HepG2 (cell line): ENCODE results near the gene RNASE4. TPM values are rescaled to one million over a fixed set of nuclear protein-coding genes. Genes with fewer than 3 reads are reported as not detected.
A peak's percentile ranks its signal among the peaks of the same experiment; 100 is the strongest.

Experiments used
- ATF5 ChIP-seq: sonication (generic); formaldehyde crosslinking; IDR thresholded peaks from 2 replicates; pipeline ENCODE4 v1.4.0; 2020; ENCODE audit warnings: mild to moderate bottlenecking, low read depth, missing genetic modification reagents
- BCL6 ChIP-seq: IDR thresholded peaks from 2 replicates; pipeline ENCODE4 v1.6.1; 2016; ENCODE audit warnings: missing genetic modification reagents, missing compliant biosample characterization
- CENPT ChIP-seq: sonication (generic); formaldehyde crosslinking; IDR thresholded peaks from 2 replicates; pipeline ENCODE4 v1.8.0; 2022; ENCODE audit warnings: low read depth, mild to moderate bottlenecking, moderate library complexity, missing genetic modification reagents
- CREB1 ChIP-seq, 2 experiments: fragments of 450-650 bp in 1 of 2; IDR thresholded peaks; 2 replicates each; pipeline ENCODE4 v1.6.1; 2016 to 2017; ENCODE audit warnings: control low read depth in 1 of 2, mild to moderate bottlenecking in 1 of 2, missing compliant biosample characterization in 1 of 2, missing genetic modification characterization in 1 of 2
- DNMT3B ChIP-seq: conservative IDR thresholded peaks from 2 replicates; pipeline ENCODE4 v1.6.1; 2016; ENCODE audit warnings: missing biosample characterization, control low read depth
- EED ChIP-seq: sonication (generic); formaldehyde crosslinking; IDR thresholded peaks from 2 replicates; pipeline ENCODE4 v1.5.0; 2020; ENCODE audit warnings: mild to moderate bottlenecking, missing genetic modification reagents
- GMEB2 ChIP-seq: IDR thresholded peaks from 2 replicates; pipeline ENCODE4 v1.6.1; 2016; ENCODE audit warnings: missing biosample characterization, missing genetic modification reagents, low read depth
- HDAC2 ChIP-seq: sonication (generic); formaldehyde crosslinking; IDR thresholded peaks from 2 replicates; pipeline ENCODE4 v1.4.0; 2020; ENCODE audit warnings: missing genetic modification reagents
- HNRNPUL1 ChIP-seq: fragments of 200-400 bp; formaldehyde crosslinking; IDR thresholded peaks from 2 replicates; pipeline ENCODE4 v1.6.1; 2017; ENCODE audit warnings: low read depth, mild to moderate bottlenecking, low read length, moderate library complexity
- MAFF ChIP-seq: IDR thresholded peaks from 2 replicates; pipeline ENCODE4 v1.6.1; 2011; ENCODE audit warnings: low read depth, low read length, improper control_type of control experiment
- SNAPC5 ChIP-seq: sonication (generic); formaldehyde crosslinking; IDR thresholded peaks from 2 replicates; pipeline ENCODE4 v1.8.1; 2023; ENCODE audit warnings: mild to moderate bottlenecking, missing genetic modification reagents, borderline replicate concordance
- SSRP1 ChIP-seq: IDR thresholded peaks from 2 replicates; pipeline ENCODE4 v1.6.1; 2016; ENCODE audit warnings: control low read depth
- ZEB1 ChIP-seq: IDR thresholded peaks from 2 replicates; pipeline ENCODE4 v1.6.1; 2012; ENCODE audit warnings: mild to moderate bottlenecking, low read depth, inconsistent platforms; ENCODE audit not compliant: insufficient replicate concordance
- ZFAT ChIP-seq: sonication (generic); formaldehyde crosslinking; conservative IDR thresholded peaks from 2 replicates; pipeline ENCODE4 v1.8.1; 2023; ENCODE audit warnings: missing genetic modification reagents, inconsistent platforms
- ZIK1 ChIP-seq: sonication (generic); formaldehyde crosslinking; IDR thresholded peaks from 2 replicates; pipeline ENCODE4 v1.5.0; 2020; ENCODE audit warnings: mild to moderate bottlenecking, low read depth, missing genetic modification reagents, borderline replicate concordance
- ZNF124 ChIP-seq: sonication (generic); formaldehyde crosslinking; IDR thresholded peaks from 2 replicates; pipeline ENCODE4 v1.4.0; 2020; ENCODE audit warnings: missing genetic modification reagents
- ZNF20 ChIP-seq: sonication (generic); formaldehyde crosslinking; IDR thresholded peaks from 2 replicates; pipeline ENCODE4 v1.4.0; 2020; ENCODE audit warnings: mild to moderate bottlenecking, moderate library complexity, missing genetic modification reagents
- ZNF207 ChIP-seq: fragments of 450-650 bp; IDR thresholded peaks from 2 replicates; pipeline ENCODE4 v1.6.1; 2016; ENCODE audit warnings: antibody characterized with exemption, borderline replicate concordance
- ZNF24 ChIP-seq: fragments of 450-650 bp; IDR thresholded peaks from 2 replicates; pipeline ENCODE4 v1.6.1; 2017; ENCODE audit warnings: antibody characterized with exemption, mild to moderate bottlenecking
- ZNF292 ChIP-seq: sonication (generic); formaldehyde crosslinking; IDR thresholded peaks from 2 replicates; pipeline ENCODE4 v1.8.1; 2022; ENCODE audit warnings: mild to moderate bottlenecking, low read depth, missing genetic modification reagents, borderline replicate concordance
- ZNF33A ChIP-seq: sonication (generic); formaldehyde crosslinking; IDR thresholded peaks from 2 replicates; pipeline ENCODE4 v1.5.1; 2020; ENCODE audit warnings: missing genetic modification reagents, mild to moderate bottlenecking, moderate library complexity, borderline replicate concordance
- ZNF451 ChIP-seq: sonication (generic); formaldehyde crosslinking; IDR thresholded peaks from 2 replicates; pipeline ENCODE4 v1.5.0; 2020; ENCODE audit warnings: mild to moderate bottlenecking, missing genetic modification reagents
- ZNF468 ChIP-seq: sonication (generic); formaldehyde crosslinking; IDR thresholded peaks from 2 replicates; pipeline ENCODE4 v1.8.0; 2022; ENCODE audit warnings: mild to moderate bottlenecking, moderate library complexity, missing genetic modification reagents
- ZNF569 ChIP-seq: sonication (generic); formaldehyde crosslinking; IDR thresholded peaks from 2 replicates; pipeline ENCODE4 v1.5.0; 2020; ENCODE audit warnings: mild to moderate bottlenecking, missing genetic modification reagents, moderate library complexity, borderline replicate concordance
- ZNF619 ChIP-seq: sonication (generic); formaldehyde crosslinking; IDR thresholded peaks from 2 replicates; pipeline ENCODE4 v1.4.0; 2020; ENCODE audit warnings: mild to moderate bottlenecking, missing genetic modification reagents
- polyA plus RNA-seq, 8 experiments: library from polyadenylated mRNA; depleted of rRNA in 3 of 8; stranded (reverse) in 7 of 8; unstranded in 1 of 8; fragments of >200 nt; fragmentation: Illumina TruSeq in 4 of 8; extraction: Trizol in 4 of 8; gene quantifications; 2 replicates each; pipeline versions ENCODE4 v1.2.1 to v1.2.3, GENCODE V29; 2011 to 2016; ENCODE audit warnings: low read depth in 4 of 8, missing spikeins in 1 of 8, mixed read lengths in 1 of 8; ENCODE audit not compliant: insufficient read depth in 1 of 8
- total RNA-seq, 5 experiments: library from RNA; depleted of rRNA; stranded (reverse); fragments of >200 nt; fragmentation: Illumina TruSeq; extraction: Trizol; gene quantifications; 2 replicates each; pipeline ENCODE4 v1.2.3, GENCODE V29; 2016; ENCODE audit warnings: low read depth in 1 of 5
- TF ChIP-seq, protein P1 (sequence below): sonication (generic); formaldehyde crosslinking; IDR thresholded peaks from 2 replicates; pipeline ENCODE4 v1.5.1; 2020; ENCODE audit warnings: mild to moderate bottlenecking, missing genetic modification reagents, moderate library complexity
- TF ChIP-seq, protein P2 (sequence below): sonication (generic); formaldehyde crosslinking; IDR thresholded peaks from 2 replicates; pipeline ENCODE4 v1.4.0; 2020; ENCODE audit warnings: mild to moderate bottlenecking, missing genetic modification reagents

Gene RNASE4
- total and polyA plus RNA-seq, 2 of the 13 experiments (the other 11 are each of a cell fraction or from before 2014, with no cell fraction given) = 109 to 983 TPM

DNA sequence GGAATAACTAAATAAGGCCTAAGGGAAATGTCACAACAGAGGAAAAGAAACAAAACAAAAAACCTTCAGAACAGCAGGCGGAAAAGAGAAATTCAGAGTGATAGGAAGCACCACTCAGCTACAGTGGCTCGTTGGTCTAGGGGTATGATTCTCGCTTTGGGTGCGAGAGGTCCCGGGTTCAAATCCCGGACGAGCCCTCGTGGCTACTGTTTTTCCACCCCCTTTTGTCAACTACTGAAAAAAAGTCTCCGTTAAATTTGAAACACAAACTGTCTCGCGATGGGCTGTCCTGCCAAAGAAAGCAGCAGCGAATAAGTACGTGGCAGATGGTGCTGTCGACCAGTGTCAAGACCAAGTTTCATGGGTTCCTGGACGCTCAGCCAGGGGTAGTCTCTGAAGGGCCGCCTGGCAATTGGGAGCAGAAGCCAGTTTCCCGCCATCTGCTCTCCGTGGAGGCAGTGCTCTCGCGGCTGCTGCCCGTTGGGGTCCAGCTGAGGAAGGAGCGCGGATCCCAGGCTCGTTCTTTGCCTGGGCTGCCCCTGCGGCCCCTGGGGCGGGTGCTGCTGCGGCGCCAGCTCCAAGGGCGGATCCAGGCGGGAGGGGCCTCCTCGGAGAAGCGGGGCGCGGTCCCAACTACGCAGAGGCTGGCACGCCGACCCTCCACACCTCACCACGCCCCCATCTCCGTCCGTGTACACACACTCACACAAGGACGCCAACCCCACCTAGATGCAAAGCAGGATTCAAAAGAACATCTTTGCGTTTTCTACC lies at the start of gene RNASE4 (continued):
- TF ChIP-seq GMEB2 (CRISPR knock-in tag) = 0 out of 2 replicates have a peak, but pooled peaks have one; percentile 7
- no peak for TF ChIP-seq ZEB1
- TF ChIP-seq ZNF619 (CRISPR knock-in tag) = no peak; the same call in none of the 2 replicates
- TF ChIP-seq, protein P1, sequence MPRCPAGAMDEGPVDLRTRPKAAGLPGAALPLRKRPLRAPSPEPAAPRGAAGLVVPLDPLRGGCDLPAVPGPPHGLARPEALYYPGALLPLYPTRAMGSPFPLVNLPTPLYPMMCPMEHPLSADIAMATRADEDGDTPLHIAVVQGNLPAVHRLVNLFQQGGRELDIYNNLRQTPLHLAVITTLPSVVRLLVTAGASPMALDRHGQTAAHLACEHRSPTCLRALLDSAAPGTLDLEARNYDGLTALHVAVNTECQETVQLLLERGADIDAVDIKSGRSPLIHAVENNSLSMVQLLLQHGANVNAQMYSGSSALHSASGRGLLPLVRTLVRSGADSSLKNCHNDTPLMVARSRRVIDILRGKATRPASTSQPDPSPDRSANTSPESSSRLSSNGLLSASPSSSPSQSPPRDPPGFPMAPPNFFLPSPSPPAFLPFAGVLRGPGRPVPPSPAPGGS (CRISPR knock-in tag) = peak; percentile 83; the same call in 1 of the 2 replicates
- no peak for TF ChIP-seq CENPT
- 0 out of 2 replicates have a peak, but pooled peaks have one; percentile 15 for TF ChIP-seq CREB1 (IDR thresholded peaks at IDR 0.05)
- no peak for TF ChIP-seq CREB1 (CRISPR knock-in tag; IDR thresholded peaks at IDR 0.05)
- no peak for TF ChIP-seq SNAPC5 (CRISPR knock-in tag)
- no peak for TF ChIP-seq ZNF451 (CRISPR knock-in tag)
- TF ChIP-seq ZNF24 = peak; percentile 100
- TF ChIP-seq ZNF468 (CRISPR knock-in tag) = no peak
- TF ChIP-seq ZFAT (CRISPR knock-in tag) = no peak; the same call in 1 of the 2 replicates
- TF ChIP-seq ZNF124 (CRISPR knock-in tag) = peak; percentile 14
- TF ChIP-seq, protein P2, sequence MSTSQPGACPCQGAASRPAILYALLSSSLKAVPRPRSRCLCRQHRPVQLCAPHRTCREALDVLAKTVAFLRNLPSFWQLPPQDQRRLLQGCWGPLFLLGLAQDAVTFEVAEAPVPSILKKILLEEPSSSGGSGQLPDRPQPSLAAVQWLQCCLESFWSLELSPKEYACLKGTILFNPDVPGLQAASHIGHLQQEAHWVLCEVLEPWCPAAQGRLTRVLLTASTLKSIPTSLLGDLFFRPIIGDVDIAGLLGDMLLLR (CRISPR knock-in tag) = 0 out of 2 replicates have a peak, but pooled peaks have one; percentile 39
- TF ChIP-seq ZNF569 (CRISPR knock-in tag) = no peak; the same call in none of the 2 replicates
- no peak for TF ChIP-seq HNRNPUL1
- TF ChIP-seq HDAC2 (CRISPR knock-in tag) = peak; percentile 58
- no peak for TF ChIP-seq ZNF20 (CRISPR knock-in tag)
- peak; percentile 24; the same call in 1 of the 2 replicates for TF ChIP-seq EED (CRISPR knock-in tag)
- no peak for TF ChIP-seq ZNF33A
- TF ChIP-seq MAFF = no peak
- TF ChIP-seq DNMT3B (CRISPR knock-in tag) = no peak; the same call in 1 of the 2 replicates
- TF ChIP-seq SSRP1 (CRISPR knock-in tag) = peak; percentile 7; the same call in 1 of the 2 replicates
- TF ChIP-seq ZNF292 (CRISPR knock-in tag) = no peak; the same call in 1 of the 2 replicates
- peak; percentile 30 for TF ChIP-seq BCL6 (CRISPR knock-in tag)
- no peak for TF ChIP-seq ZIK1 (CRISPR knock-in tag)
- TF ChIP-seq ZNF207 = no peak
- no peak for TF ChIP-seq ATF5 (CRISPR knock-in tag)
